Measurements from ENCODE around the gene CARD10. TPM values are rescaled to one million over a fixed set of nuclear protein-coding genes. Genes with fewer than 3 reads are reported as not detected.

The CARD10 gene
- total RNA-seq, 6 experiments from 2014 or later: 9.0 to 27.8 (median 14.2) TPM

DNA sequence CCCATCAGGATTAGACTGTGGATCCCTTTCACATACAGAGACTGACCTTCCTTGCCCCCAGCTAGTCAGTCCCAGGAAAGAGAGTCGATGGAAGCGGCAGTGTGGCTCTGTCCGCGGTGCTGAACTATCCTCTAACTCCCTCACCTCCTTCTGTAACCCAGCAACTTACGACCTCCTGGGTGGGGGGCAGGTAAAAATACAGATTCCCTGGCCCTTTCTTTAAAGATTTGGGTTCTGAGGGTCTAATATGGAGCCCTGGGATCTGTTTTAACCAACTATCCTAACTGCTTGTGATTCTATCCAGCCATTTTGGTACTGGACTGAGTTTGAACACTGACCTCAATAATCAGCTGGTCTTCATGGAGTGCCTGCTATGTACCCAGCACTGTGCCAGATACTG, 56.2 kb downstream of the CARD10 start:
- Histone ChIP-seq H3K27me3 (no peaks in the 10 kb centered on the region), H3K27ac (no peak overlapping the region), H3K9me3 (no peaks in the 10 kb centered on the region), H3K4me3 (no peak overlapping the region), H3K4me1 (no peaks in the 10 kb centered on the region), H3K36me3 (no peaks in the 10 kb centered on the region)
- no peak for TF ChIP-seq CTCF (IDR thresholded peaks at IDR 0.05)
- TF ChIP-seq POLR2A (IDR thresholded peaks at IDR 0.05): no peak
- DNase-seq (no peak), ATAC-seq (peak; percentile 40 to 64 (median 54))
- intact Hi-C loops (cut with DNase I): no loop called here
- WGBS (ENCODE audit: insufficient coverage, low coverage, low lambda C conversion rate, missing lambda C conversion rate): 0% methylated on average over 5 of the region's 5 CpGs

DNA sequence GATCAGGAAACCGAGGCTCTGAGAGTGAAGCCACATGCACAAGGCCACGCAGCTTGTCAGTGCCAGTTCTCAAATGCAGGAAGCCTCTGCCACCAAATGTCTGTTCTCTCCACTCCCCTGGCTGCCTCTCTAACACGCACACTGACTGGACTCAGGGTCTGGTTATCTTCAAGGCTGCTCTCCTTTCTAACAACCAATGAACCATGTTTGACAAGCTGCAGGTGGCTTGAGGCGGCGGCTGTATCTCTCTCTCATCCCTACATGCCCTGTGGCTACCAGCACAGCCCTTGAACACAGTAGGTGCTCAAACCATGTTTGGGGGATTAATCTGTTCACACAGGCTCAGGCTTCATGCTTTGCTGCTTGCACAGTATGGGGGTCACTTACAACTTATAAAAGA, 56.8 kb downstream of the CARD10 start:
- H3K4me3 ChIP-seq: no peak overlapping the region
- WGBS (ENCODE audit: insufficient coverage, low coverage, low lambda C conversion rate, missing lambda C conversion rate): 17% methylated on average over 1 of the region's 5 CpGs
- ATAC-seq: no peak
- TF ChIP-seq CTCF (IDR thresholded peaks at IDR 0.05): no peak
- TF ChIP-seq POLR2A (IDR thresholded peaks at IDR 0.05): no peak
- no peak for DNase-seq
- intact Hi-C loops (cut with DNase I): no loop called here
- H3K9me3 ChIP-seq: no peaks in the 10 kb centered on the region
- no peak overlapping the region for H3K27ac ChIP-seq
- no peaks in the 10 kb centered on the region for H3K27me3 ChIP-seq
- no peaks in the 10 kb centered on the region for H3K4me1 ChIP-seq
- H3K36me3 ChIP-seq: no peaks in the 10 kb centered on the region

DNA sequence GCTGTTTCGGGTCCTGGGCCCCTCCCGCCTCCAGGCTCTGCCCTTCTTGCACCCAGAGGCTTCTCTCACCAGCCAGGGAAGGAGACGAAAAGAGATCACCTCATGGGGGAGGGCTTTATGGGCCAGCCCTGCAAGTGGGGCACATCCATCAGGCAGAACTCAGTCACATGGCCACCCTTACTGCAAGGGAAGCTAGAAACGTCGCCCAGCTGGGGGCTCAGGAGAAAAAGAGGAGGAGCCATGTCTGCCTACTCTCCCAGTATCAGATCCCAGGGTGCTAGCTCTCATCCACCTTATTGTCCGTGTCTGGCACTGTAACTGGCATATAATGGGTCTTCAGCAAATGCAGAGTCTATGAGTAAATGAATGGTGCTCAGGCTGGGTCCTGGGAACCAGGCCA, 57.3 kb downstream of the CARD10 start:
- no peak for ATAC-seq
- H3K9me3 ChIP-seq: no peaks in the 10 kb centered on the region
- H3K27ac ChIP-seq: no peak overlapping the region
- no peaks in the 10 kb centered on the region for H3K27me3 ChIP-seq
- 0% methylated on average over 1 of the region's 6 CpGs for WGBS (ENCODE audit: insufficient coverage, low coverage, low lambda C conversion rate, missing lambda C conversion rate)
- TF ChIP-seq POLR2A (IDR thresholded peaks at IDR 0.05): no peak
- no peak for TF ChIP-seq CTCF (IDR thresholded peaks at IDR 0.05)
- intact Hi-C loops (cut with DNase I): no loop called here
- no peak for DNase-seq
- no peaks in the 10 kb centered on the region for H3K4me1 ChIP-seq
- H3K36me3 ChIP-seq: no peaks in the 10 kb centered on the region
- no peak overlapping the region for H3K4me3 ChIP-seq

GRCh38 chr22:37460684-37461083, 58.5 kb downstream of the CARD10 start:
- WGBS (ENCODE audit: insufficient coverage, low coverage, low lambda C conversion rate, missing lambda C conversion rate): 67% methylated on average over 3 of the region's 3 CpGs
- H3K27me3 ChIP-seq: no peaks in the 10 kb centered on the region
- ATAC-seq (no peak), DNase-seq (no peak)
- TF ChIP-seq CTCF (IDR thresholded peaks at IDR 0.05) (no peak), POLR2A (IDR thresholded peaks at IDR 0.05) (no peak)
- H3K9me3 ChIP-seq: no peaks in the 10 kb centered on the region
- no peak overlapping the region for H3K27ac ChIP-seq
- H3K36me3 ChIP-seq: no peaks in the 10 kb centered on the region
- intact Hi-C loops (cut with DNase I): no loop called here
- no peak overlapping the region for H3K4me3 ChIP-seq
- H3K4me1 ChIP-seq: no peaks in the 10 kb centered on the region

GRCh38 chr22:37459206-37459605, 60.0 kb downstream of the CARD10 start:
- H3K4me1 ChIP-seq: no peaks in the 10 kb centered on the region
- intact Hi-C loops (cut with DNase I): loop anchor here in 1 of 2 donors (10.0 kb wide), 1 partner anchor 144 kb away; no protein-coding TSS in a partner anchor

More at GRCh38 chr22:37459206-37459605, 60.0 kb downstream of the CARD10 start:
- no peak for DNase-seq
- TF ChIP-seq POLR2A (IDR thresholded peaks at IDR 0.05): no peak
- no peak for TF ChIP-seq CTCF (IDR thresholded peaks at IDR 0.05)
- Histone ChIP-seq H3K36me3 (no peaks in the 10 kb centered on the region), H3K27ac (no peak overlapping the region), H3K4me3 (no peak overlapping the region), H3K27me3 (no peaks in the 10 kb centered on the region), H3K9me3 (no peaks in the 10 kb centered on the region)
- no peak for ATAC-seq
- 58% methylated on average over 8 of the region's 9 CpGs for WGBS (ENCODE audit: insufficient coverage, low coverage, low lambda C conversion rate, missing lambda C conversion rate)
